OCI-LY3 (cell line): ENCODE data around the gene ARHGAP15.

Experiments
- H2AFZ ChIP-seq: fragments of 200-600, 300-600 bp; shearing (Covaris generic); 2 replicates; pipeline ENCODE4 v1.6.0; 2014; ENCODE audit warnings: antibody characterized with exemption, low read depth, low read length
- H3K27ac ChIP-seq: fragments of 200-600, 300-600 bp; sonication (generic); 2 replicates; pipeline ENCODE4 v1.5.1; 2014; ENCODE audit warnings: mild to moderate bottlenecking, low read length, moderate library complexity, mixed read lengths
- H3K27me3 ChIP-seq: fragments of 200-600, 300-600 bp; sonication (generic); 2 replicates; pipeline ENCODE4 v1.6.1; 2014; ENCODE audit warnings: low read depth, low read length, mixed read lengths
- H3K36me3 ChIP-seq: fragments of 200-600, 300-600 bp; sonication (generic); replicated peaks from 2 replicates; pipeline ENCODE3; 2014; ENCODE audit warnings: low read depth, low read length, mixed read lengths
- H3K4me1 ChIP-seq: fragments of 300-600, 200-600 bp; sonication (generic); 2 replicates; pipeline ENCODE4 v1.6.1; 2014; ENCODE audit warnings: low read length, mixed read lengths
- H3K4me2 ChIP-seq: fragments of 200-600, 300-600 bp; sonication (generic); 2 replicates; pipeline ENCODE4 v1.6.1; 2014; ENCODE audit warnings: low read length, mixed read lengths
- H3K4me3 ChIP-seq: fragments of 300-600, 200-600 bp; sonication (generic); 2 replicates; pipeline ENCODE4 v1.5.1; 2014; ENCODE audit warnings: antibody characterized with exemption, mild to moderate bottlenecking, low read length, moderate library complexity
- H3K79me2 ChIP-seq: fragments of 300-600, 200-600 bp; shearing (Covaris generic); 2 replicates; pipeline ENCODE4 v1.6.1; 2014; ENCODE audit warnings: mild to moderate bottlenecking, low read length, mixed read lengths
- H3K9ac ChIP-seq: fragments of 300-600, 200-600 bp; shearing (Covaris generic); 2 replicates; pipeline ENCODE4 v1.6.0; 2014; ENCODE audit warnings: mild to moderate bottlenecking, low read length, moderate library complexity
- H3K9me3 ChIP-seq: fragments of 200-600, 300-600 bp; shearing (Covaris generic); 2 replicates; pipeline ENCODE4 v1.6.1; 2014; ENCODE audit warnings: low read length, mixed read lengths; ENCODE audit not compliant: insufficient read depth
- H4K20me1 ChIP-seq: fragments of 200-600, 300-600 bp; sonication (generic); 2 replicates; pipeline ENCODE4 v1.6.1; 2016; ENCODE audit warnings: low read length, mixed read lengths; ENCODE audit not compliant: insufficient read depth
- CTCF ChIP-seq: fragments of 200-600, 300-600 bp; sonication (generic); IDR thresholded peaks from 2 replicates; pipeline ENCODE4 v1.5.1; 2014; ENCODE audit warnings: antibody characterized with exemption, low read length, low read depth
- EZH2phosphoT487 ChIP-seq: fragments of 200-600 bp; shearing (Covaris generic); IDR thresholded peaks from 2 replicates; pipeline ENCODE4 v1.6.1; 2018; ENCODE audit warnings: antibody characterized with exemption, mixed run types, low read depth

The ARHGAP15 gene

GRCh38 chr2:143410082-143410897 lies 281.1 kb downstream of the ARHGAP15 start:
- Histone ChIP-seq H3K36me3 (peaks cover 2% of the 10 kb centered on the region), H3K4me1 (peaks cover 11% of the 10 kb centered on the region), H2AFZ (no peak overlapping the region), H3K27ac (no peak overlapping the region), H3K4me3 (no peak overlapping the region), H3K9ac (no peak overlapping the region), H3K27me3 (no peaks in the 10 kb centered on the region), H4K20me1 (no peaks in the 10 kb centered on the region), H3K9me3 (no peaks in the 10 kb centered on the region), H3K79me2 (no peaks in the 10 kb centered on the region), H3K4me2 (no peak overlapping the region)
- no peak for TF ChIP-seq CTCF
- TF ChIP-seq EZH2phosphoT487 = no peak

GRCh38 chr2:143415571-143415970 lies 286.4 kb downstream of the ARHGAP15 start:
- H4K20me1 ChIP-seq = no peaks in the 10 kb centered on the region
- no peak overlapping the region for H3K4me2 ChIP-seq
- TF ChIP-seq CTCF (no peak), EZH2phosphoT487 (no peak)
- no peaks in the 10 kb centered on the region for H3K36me3 ChIP-seq
- no peaks in the 10 kb centered on the region for H3K79me2 ChIP-seq
- no peaks in the 10 kb centered on the region for H3K9me3 ChIP-seq
- H3K27ac ChIP-seq = no peak overlapping the region
- no peak overlapping the region for H3K9ac ChIP-seq
- H3K4me3 ChIP-seq = no peak overlapping the region
- H2AFZ ChIP-seq = no peak overlapping the region
- peaks cover 6% of the 10 kb centered on the region for H3K4me1 ChIP-seq
- H3K27me3 ChIP-seq = no peaks in the 10 kb centered on the region

- TF ChIP-seq EZH2phosphoT487 (no peak), CTCF (no peak)
- Histone ChIP-seq H3K4me3 (no peak overlapping the region), H3K4me1 (no peaks in the 10 kb centered on the region), H2AFZ (no peak overlapping the region), H3K9me3 (no peaks in the 10 kb centered on the region), H3K27ac (no peak overlapping the region), H3K79me2 (no peaks in the 10 kb centered on the region), H3K4me2 (no peak overlapping the region), H3K9ac (no peak overlapping the region), H4K20me1 (0 out of 2 replicates have a peak, but pooled peaks cover 3% of the 10 kb centered on the region), H3K36me3 (no peaks in the 10 kb centered on the region), H3K27me3 (no peaks in the 10 kb centered on the region)
Observed at GRCh38 chr2:143417428-143417827, 288.2 kb downstream of the ARHGAP15 start.

- no peaks in the 10 kb centered on the region for H3K36me3 ChIP-seq
- H3K9me3 ChIP-seq = no peaks in the 10 kb centered on the region
- H3K27me3 ChIP-seq = no peaks in the 10 kb centered on the region
- no peak overlapping the region for H3K4me3 ChIP-seq
- TF ChIP-seq EZH2phosphoT487 (no peak), CTCF (no peak)
- no peak overlapping the region for H3K4me2 ChIP-seq
- no peak overlapping the region for H3K27ac ChIP-seq
- H3K79me2 ChIP-seq = no peaks in the 10 kb centered on the region
- H3K9ac ChIP-seq = no peak overlapping the region
- no peak overlapping the region for H2AFZ ChIP-seq
- H3K4me1 ChIP-seq = no peaks in the 10 kb centered on the region
- H4K20me1 ChIP-seq = 0 out of 2 replicates have a peak, but pooled peaks cover 3% of the 10 kb centered on the region
Observed at GRCh38 chr2:143420313-143420712, 291.1 kb downstream of the ARHGAP15 start.
